22Rv1 (cell line): ENCODE results near the gene ZNF573.

Experiments
- ZFX ChIP-seq: fragments of 450-650 bp; IDR thresholded peaks from 2 replicates; pipeline ENCODE4 v1.6.1; 2017; ENCODE audit warnings: antibody characterized with exemption, borderline replicate concordance
- TF ChIP-seq, protein P1 (sequence below): fragments of 450-650 bp; IDR thresholded peaks from 2 replicates; pipeline ENCODE4 v1.5.1; 2017; ENCODE audit warnings: mild to moderate bottlenecking

- TF ChIP-seq, protein P1, sequence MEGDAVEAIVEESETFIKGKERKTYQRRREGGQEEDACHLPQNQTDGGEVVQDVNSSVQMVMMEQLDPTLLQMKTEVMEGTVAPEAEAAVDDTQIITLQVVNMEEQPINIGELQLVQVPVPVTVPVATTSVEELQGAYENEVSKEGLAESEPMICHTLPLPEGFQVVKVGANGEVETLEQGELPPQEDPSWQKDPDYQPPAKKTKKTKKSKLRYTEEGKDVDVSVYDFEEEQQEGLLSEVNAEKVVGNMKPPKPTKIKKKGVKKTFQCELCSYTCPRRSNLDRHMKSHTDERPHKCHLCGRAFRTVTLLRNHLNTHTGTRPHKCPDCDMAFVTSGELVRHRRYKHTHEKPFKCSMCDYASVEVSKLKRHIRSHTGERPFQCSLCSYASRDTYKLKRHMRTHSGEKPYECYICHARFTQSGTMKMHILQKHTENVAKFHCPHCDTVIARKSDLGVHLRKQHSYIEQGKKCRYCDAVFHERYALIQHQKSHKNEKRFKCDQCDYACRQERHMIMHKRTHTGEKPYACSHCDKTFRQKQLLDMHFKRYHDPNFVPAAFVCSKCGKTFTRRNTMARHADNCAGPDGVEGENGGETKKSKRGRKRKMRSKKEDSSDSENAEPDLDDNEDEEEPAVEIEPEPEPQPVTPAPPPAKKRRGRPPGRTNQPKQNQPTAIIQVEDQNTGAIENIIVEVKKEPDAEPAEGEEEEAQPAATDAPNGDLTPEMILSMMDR = no peak
- no peak for TF ChIP-seq ZFX
Measured at GRCh38 chr19:37813340-37813739, 34.0 kb upstream of the ZNF573 start.
